ENCODE measurements around the gene IL15.
"Not testable (repeated sequence)": the region's sequence is repeated elsewhere in the genome, so short reads cannot be mapped to it uniquely, and the experiment has no call there.

Gene IL15

DNA sequence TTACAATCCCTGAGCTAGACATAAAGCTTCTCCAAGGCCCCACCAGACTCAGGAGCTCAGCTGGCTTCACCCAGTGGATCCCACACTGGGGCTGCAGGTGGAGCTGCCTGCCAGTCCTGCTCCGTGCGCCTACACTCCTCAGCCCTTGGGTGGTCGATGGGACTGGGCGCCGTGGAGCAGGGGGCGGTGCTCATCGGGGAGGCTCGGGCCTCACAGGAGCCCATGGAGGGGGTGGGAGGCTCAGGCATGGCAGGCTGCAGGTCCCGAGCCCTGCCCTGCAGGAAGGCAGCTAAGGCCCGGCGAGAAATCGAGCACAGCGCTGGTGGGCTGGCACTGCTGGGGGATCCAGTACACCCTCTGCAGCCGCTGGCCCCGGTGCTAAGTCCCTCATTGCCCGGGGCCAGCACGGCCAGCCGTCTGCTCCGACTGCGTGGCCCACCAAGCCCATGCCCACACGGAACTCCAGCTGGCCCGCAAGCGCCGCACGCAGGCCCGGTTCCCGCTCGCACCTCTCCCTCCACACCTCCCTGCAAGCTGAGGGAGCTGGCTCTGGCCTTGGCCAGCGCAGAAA is 53.4 kb downstream of the IL15 start:
- in situ Hi-C loops (cut with MboI; ENCODE audit: low pct_unique_long_range_greater_than_20kb, low sequenced_read_pairs), result not testable (repeated sequence)

DNA sequence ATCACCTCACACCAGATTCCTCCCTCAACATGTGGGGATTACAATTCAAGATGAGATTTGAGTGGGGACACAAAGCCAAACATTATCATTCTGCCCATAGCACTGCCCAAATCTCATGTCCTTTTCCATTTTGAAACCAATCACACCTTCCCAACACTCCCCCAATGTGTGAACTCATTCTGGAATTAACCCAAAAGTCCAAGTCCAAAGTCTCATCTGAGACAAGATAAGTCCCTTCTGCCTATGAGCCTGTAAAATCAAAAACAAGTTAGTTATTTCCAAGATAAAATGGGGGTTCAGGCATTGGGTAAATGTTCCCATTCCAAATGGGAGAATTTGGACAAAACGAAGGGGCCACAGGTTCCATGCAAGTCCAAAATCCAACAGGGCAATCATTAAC is 54.9 kb downstream of the IL15 start:
- in situ Hi-C loops (cut with MboI; ENCODE audit: low pct_unique_long_range_greater_than_20kb, low sequenced_read_pairs); DNase-seq: not testable (repeated sequence)

More for the DNA sequence above, 53.4 kb downstream of the IL15 start:
- not testable (repeated sequence) for DNase-seq

DNA sequence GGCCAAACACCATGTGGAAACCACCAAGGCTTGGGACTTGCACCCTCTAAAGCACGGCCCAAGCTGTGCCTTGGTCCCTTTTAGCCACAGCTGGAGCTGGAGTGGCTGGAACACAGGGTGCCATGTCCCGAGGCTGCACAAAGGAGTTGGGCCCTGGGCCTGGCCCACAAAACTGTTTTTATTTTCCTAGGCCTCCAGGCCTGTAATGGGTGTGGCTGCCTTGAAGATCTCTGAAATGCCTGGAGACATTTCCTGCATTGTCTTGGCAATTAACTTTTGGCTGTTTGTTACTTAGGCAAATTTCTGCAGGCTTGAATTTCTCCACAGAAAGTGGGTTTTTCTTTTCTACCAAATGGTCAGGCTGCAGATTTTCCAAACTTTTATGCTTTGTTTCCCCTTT is 55.7 kb downstream of the IL15 start:
- in situ Hi-C loops (cut with MboI; ENCODE audit: low pct_unique_long_range_greater_than_20kb, low sequenced_read_pairs), result no loop called here
- DNase-seq, result no peak

DNA sequence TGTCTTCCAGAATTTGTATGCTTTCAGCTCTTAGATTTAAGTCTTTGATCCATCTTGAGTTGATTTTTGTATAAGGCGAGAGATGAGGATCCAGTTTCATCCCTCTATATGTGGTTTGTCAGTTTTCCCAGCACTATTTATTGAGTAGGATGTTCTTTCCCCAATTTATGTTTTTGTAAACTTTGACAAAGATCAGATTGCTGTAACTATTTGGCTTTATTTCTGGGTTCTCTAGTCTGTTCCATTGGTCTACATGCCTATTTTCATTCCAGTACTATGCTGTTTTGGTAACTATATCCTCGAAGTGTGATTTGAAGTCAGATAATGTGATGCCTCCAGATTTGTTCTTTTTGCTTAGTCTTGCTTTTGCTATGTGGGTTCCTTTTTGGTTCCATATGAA is 60.7 kb downstream of the IL15 start:
- in situ Hi-C loops (cut with MboI; ENCODE audit: low pct_unique_long_range_greater_than_20kb, low sequenced_read_pairs), result no loop called here

DNA sequence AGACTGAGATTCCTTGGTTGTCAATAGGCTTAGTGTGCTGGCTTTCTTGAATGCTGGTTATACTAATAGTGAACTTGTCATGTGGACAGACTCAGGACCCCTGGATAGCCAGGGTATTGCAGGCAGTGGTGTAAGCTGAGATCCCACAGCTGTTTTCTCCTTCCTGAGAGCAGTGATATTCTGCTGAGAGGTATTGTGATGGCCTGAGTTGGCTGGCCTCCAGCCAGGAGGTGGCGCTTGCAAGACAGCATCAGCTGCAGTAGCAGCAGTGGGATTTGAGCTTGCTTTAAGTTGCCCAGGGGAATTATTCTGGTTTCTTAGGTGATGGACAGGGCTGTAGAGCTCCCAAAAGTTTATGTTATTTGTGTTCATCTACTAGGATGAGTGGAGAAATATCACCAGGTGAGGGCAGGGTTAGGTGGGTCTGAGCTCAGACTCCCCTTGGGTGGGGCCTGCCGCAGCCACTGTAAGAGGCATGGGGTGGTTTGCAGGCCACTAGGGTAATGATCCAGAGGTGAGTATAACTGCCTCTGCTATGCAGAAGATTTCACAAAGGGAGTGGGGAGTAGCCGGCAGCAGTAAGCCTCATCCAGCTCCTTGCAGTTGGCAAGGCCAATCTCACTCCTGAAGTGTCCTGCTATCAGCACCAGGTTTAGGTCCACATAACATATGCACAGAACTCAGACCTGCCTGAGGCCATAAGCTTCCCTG is 66.2 kb downstream of the IL15 start:
- in situ Hi-C loops (cut with MboI; ENCODE audit: low pct_unique_long_range_greater_than_20kb, low sequenced_read_pairs), result no loop called here
- DNase-seq, result peak; percentile 3

More for the DNA sequence above, 60.7 kb downstream of the IL15 start:
- DNase-seq, result no peak

DNA sequence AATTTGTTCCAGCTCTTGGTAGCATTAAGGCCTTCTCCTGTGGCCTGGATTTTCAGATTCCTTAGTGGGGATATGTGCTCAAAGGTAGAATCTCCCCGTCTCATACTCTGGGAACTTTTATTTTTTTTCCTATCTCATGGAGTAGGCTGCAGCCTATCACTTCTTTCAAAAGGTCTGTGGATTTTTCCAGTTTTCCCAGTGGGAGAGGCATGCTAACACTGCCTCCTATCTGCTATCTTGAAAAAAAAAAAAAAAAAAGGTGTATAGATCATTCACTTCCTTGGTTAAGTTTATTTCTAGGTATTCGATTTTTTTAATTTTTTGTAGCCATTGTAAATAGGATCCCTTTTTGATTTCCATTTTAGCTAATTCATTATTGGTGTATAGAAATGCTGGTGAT is 67.1 kb downstream of the IL15 start:
- in situ Hi-C loops (cut with MboI; ENCODE audit: low pct_unique_long_range_greater_than_20kb, low sequenced_read_pairs), result no loop called here

DNA sequence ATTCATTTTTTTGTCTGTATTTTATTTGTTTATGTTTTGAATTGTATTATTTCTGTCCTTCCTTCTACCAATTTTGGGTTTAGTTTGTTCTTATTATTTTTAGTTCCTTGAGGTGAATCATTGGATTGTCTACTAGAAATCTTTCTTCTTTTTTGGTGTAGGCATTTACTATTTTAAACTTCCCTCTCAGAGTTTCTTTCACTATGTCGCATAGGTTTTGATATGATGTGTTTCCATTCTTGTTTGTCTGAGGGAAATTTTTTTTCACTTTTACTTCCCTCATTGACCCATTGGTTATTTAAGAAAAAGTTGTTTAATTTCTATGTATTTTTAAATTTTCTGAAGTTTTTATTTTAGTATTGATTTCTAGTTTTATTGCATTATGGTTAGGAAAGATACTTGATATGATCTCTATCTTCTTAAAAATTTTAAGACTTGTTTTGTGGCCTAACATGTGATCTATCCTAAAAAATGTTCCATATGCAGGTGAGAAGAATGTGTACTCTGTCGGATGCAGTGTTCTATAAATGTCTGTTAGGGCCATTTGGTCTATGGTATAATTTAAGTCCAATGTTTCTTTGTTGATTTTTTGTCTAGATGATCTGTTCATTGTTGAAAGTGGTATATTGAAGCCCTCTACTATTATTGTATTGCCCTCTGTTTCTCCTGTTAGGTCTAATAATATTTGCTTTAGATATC is 68.8 kb downstream of the IL15 start:
- in situ Hi-C loops (cut with MboI; ENCODE audit: low pct_unique_long_range_greater_than_20kb, low sequenced_read_pairs), result no loop called here

More for the DNA sequence above, 67.1 kb downstream of the IL15 start:
- no peak for DNase-seq

DNA sequence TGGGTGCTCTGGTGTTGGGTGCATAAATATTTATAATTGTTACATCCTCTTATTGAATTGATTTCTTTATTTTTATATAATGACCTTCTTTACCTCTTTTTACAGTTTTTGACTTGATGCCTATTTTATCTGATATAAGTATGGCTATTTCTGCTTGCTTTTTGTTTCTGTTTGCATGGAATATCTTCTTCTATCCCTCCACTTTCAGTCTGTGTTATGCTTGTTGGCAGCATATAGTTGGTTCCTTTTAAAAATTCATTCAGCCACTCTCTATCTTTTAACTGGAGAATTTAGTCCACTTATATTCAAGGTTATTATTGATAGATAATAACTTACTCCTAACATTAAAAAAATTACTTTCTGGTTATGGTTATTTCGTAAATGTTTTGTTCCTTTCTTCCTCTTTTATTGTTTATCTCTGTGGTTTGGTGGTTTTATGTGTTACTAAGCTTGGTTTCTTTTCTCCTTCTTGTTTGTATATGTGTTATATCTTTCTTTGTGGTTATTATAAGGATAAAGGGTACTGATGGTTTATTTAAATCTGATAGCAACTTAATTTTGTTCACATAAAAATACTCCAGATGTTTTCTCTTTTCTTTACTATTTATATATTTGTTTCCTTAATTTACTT is 69.5 kb downstream of the IL15 start:
- in situ Hi-C loops (cut with MboI; ENCODE audit: low pct_unique_long_range_greater_than_20kb, low sequenced_read_pairs), result no loop called here
- DNase-seq, result no peak

More for the DNA sequence above, 68.8 kb downstream of the IL15 start:
- no peak for DNase-seq

DNA sequence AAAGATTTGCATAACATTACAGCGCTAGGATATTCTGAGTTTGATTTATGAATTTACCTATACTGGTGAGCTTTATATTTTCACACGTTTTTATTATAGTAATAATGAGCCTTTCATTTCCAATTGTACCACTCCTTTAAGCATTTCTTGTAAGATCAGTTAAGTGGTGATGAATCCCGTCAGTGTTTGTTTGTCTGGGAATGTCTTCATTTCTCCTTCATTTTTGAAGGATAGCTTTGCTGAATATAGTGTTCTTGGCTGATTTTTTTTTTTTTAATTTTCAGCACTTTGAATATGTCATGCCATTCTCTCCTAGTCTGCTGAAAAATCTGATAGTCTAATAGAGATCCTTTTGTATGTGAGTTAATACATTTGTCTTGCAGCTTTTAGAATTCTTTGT is 70.1 kb downstream of the IL15 start:
- DNase-seq, result no peak
- in situ Hi-C loops (cut with MboI; ENCODE audit: low pct_unique_long_range_greater_than_20kb, low sequenced_read_pairs), result no loop called here

DNA sequence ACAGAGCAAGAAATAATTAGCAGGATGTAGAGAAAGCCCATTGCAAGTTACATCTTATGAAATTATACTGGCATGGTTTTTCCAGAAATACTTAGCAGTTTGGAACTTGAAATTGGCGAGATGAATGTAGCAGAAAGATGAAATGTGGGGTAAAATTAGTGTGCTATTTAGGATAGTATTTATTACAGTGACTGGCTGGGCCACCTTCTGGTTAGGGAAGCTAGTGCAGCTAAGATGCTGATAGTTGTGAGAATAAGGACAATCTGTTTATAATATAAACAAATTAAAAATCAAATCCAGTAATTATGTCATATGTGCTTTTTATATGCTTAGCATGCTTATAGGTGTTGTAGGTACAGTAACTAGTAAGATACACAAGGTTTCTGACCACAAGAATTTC is 74.8 kb downstream of the IL15 start:
- no peak for DNase-seq

DNA sequence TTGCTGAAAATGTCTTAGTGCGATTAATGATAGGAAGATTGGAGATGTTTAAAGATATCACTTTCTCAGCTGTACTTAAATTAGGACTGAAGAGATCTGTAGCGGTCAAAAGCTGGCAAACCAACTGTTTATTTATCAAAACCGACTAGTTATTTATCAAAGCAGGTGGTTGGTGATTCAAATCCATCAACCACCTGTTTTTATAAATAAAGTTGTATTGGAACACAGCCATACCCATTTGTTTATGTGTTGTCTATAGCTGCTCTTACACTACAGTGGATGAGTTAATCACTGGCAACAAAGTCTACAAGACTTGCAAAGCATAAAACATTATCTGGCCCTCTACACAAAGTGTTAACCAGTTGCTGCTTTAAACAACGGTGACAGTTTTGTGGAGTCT is 76.8 kb downstream of the IL15 start:
- in situ Hi-C loops (cut with MboI; ENCODE audit: low pct_unique_long_range_greater_than_20kb, low sequenced_read_pairs), result no loop called here
- no peak for DNase-seq

More for the DNA sequence above, 74.8 kb downstream of the IL15 start:
- in situ Hi-C loops (cut with MboI; ENCODE audit: low pct_unique_long_range_greater_than_20kb, low sequenced_read_pairs), result no loop called here

DNA sequence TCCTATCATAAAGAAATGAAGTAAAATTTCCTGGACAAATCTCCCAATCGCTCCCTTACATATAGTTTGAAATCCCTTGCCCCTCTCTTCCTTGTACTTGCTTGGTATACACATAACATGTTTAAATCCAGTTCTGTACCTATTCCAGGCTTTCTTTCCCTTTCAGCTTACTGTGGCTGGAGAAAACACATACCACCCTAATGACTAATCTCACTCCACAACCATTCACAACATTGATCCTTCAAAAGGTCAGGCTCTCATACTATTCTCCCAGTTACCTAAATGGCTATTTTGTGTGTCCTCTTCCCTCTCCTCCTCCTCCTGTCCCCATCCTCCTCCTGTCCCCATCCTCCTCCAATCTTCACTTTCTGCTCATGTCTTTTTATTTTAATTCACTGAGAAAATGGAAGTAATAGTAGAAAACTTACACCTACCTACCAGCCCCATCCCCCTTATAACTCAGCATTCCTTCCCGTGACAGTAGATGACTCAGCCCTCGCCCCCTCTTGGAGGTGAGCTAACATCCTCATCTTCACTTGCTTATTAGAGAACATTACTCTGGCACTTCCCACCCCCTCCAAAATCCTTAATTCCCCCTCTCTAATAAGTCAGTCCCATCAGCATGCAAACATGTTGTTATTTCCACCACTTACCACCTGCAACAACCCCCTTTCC is 77.5 kb downstream of the IL15 start:
- in situ Hi-C loops (cut with MboI; ENCODE audit: low pct_unique_long_range_greater_than_20kb, low sequenced_read_pairs), result no loop called here
- no peak for DNase-seq

DNA sequence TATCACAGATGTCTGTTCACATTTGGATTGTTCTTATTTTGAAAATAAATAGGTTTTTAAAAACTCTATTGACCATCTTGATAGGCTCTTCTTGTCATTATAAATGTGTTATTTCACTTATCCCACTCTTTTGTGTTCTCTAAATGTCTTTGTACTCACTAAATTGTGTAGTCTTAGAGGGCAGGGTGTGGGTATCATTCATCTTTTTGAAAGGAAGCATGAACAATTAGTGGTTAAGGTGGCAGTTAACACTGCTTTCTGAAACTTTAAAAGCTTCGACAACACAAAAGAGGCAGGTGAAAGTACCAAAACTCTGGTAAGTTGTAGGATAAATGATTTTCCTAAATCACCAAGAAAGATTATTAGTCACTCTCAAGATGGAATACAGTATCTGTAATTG is 83.2 kb downstream of the IL15 start:
- in situ Hi-C loops (cut with MboI; ENCODE audit: low pct_unique_long_range_greater_than_20kb, low sequenced_read_pairs), result no loop called here
- DNase-seq, result no peak

DNA sequence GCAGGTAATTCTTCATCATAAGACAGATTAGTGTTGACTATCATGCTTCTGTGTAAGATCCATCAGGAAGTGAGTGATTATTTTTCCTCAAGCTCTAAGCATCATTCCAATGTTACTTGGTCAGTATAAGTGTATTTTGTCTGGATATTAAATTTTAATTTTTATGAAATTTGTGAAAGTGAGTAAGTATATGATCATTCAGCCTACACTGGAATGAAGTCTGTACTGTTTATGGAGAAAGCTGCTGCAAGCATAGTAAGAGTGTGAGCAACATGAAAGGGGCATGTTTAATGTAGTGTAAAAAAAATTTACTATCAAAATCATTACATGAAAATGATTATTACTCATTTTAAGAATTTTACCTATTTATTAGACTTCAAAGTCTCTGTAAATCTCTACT is 84.8 kb downstream of the IL15 start:
- in situ Hi-C loops (cut with MboI; ENCODE audit: low pct_unique_long_range_greater_than_20kb, low sequenced_read_pairs), result no loop called here
- DNase-seq, result no peak

DNA sequence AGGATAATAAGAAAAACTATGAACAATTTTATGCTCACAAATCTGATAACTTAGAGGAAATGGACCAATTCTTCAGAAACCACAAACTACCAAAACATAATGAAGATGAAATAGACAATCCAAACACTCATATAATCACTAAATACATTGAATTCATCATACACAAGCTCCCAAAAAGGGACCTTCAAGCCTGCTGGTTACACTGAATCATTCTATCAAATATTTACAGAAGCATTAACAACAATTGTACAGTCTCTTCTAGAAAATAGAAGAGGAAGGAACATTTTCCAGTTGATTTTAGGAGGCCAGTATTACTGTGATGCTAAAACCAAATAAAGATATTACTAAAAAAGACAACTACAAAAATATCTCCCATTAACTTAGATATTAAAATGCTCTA is 88.3 kb downstream of the IL15 start:
- no peak for DNase-seq
- in situ Hi-C loops (cut with MboI; ENCODE audit: low pct_unique_long_range_greater_than_20kb, low sequenced_read_pairs), result no loop called here

DNA sequence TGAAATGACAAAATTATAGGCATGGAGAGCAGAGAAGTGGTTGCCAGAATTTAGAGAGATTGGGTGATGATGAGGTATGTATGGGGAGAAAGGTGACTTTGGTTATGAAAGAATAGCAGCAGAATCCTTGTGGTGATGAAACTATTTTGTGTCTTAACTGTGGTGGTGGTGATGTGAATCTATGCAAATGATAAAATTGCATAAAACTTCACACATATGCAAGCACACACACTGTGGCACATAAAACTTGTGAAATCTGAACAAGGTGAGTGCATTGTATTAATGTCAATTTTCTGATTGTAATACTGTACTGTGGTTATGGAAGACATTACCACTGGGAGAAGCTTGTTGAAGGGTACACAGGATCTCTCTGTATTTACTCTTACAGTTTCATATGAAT is 91.0 kb downstream of the IL15 start:
- no peak for DNase-seq
- in situ Hi-C loops (cut with MboI; ENCODE audit: low pct_unique_long_range_greater_than_20kb, low sequenced_read_pairs), result no loop called here

DNA sequence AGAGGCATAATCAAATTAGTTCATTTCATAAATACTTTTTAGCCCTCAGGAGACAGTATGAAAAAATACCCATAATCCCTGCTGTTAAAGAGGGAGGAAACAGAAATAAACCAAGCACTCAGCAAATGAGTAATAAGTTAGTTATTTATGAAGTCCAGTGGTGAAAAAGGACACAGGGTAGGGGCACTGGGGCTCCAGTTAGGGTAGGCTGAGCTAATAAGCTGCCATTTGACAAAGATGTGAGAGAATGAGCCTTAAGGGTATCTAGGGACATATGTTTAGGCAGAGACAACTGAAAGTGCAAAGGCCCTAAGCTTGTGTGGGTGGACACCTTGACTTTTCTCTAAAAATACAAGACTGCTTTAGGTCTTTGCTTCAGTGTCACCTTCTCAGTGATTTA is 94.4 kb downstream of the IL15 start:
- in situ Hi-C loops (cut with MboI; ENCODE audit: low pct_unique_long_range_greater_than_20kb, low sequenced_read_pairs), result no loop called here

DNA sequence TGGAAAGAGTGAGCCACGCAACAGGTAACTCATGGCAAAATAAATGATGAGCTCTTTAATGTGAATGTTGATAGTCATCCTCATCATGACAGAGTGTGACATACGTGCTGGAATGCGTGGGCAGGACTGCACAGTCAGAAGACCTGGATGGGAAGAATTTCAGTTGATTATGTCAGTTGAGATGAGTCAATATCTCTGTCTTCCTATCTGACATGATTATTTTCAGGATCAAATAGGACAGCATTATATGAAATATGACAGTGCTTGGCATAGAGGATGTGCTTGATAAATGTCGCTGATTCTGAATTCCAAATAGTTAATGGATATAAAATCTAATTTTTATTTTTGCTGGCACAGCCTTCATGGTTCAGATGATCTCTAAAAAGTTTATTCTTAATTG is 95.1 kb downstream of the IL15 start:
- DNase-seq, result no peak
- in situ Hi-C loops (cut with MboI; ENCODE audit: low pct_unique_long_range_greater_than_20kb, low sequenced_read_pairs), result no loop called here

More for the DNA sequence above, 94.4 kb downstream of the IL15 start:
- no peak for DNase-seq

DNA sequence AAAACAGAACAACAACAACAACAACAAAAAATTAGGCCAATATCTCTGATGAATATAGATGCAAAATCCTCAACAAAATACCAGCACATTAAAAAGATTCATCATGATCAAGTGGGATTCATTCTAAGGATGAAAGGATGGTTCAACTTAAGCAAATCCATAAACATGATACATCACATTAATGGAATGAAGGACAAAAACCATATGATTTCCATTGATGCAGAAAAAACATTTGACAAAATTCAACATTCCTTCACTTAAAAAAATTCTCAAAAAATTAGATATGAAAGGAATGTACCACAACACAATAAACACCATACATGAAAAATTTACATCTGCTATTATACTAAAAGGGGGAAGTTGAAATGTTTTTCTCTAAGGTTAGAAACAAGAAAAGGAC is 103.3 kb downstream of the IL15 start:
- in situ Hi-C loops (cut with MboI; ENCODE audit: low pct_unique_long_range_greater_than_20kb, low sequenced_read_pairs), result no loop called here
- no peak for DNase-seq

DNA sequence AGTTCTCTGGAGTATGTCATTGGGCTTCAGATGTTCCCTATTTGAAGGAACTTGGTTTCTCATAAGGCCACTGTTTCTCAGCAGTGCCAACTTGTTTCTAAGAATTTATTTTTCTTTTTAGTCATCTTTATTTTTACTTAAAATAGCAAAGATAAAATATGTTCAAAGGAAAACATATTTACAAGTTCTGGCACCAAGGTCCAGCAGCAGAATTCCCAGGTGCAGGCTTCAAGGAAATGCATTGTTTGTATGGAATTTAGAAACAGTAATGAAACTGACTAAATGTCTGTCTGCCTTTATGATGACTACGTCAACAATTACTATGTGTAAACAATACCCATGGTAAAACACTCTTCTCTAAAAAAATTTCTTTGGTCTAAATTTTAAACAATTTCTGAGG is 109.6 kb downstream of the IL15 start:
- DNase-seq, result no peak
- in situ Hi-C loops (cut with MboI; ENCODE audit: low pct_unique_long_range_greater_than_20kb, low sequenced_read_pairs), result no loop called here
